ENCODE data around the gene CORO7. TPM values are rescaled to one million over a fixed set of nuclear protein-coding genes. Genes with fewer than 3 reads are reported as not detected.

Gene CORO7
- 10 to 100 TPM in 6 of 7 donors, 1 to 10 TPM in 1; 7.6 to 29.5 (median 19.5) TPM for total RNA-seq
- 1 to 10 TPM; 1.3 to 9.7 TPM for polyA plus RNA-seq
- long read RNA-seq, donor 1, transcript CORO7-201 (28 exons, 3,540 nt): major isoform, 8 of 25 reads
- long read RNA-seq, donor 1, partial matches to known transcripts: 6 of 25 reads
- long read RNA-seq, donor 1, other reads (novel, unspliced or antisense): 8 of 25 reads
- long read RNA-seq, donor 2, transcript CORO7-201 (28 exons, 3,540 nt): major isoform, 5 of 5 reads
- long read RNA-seq, donor 2, partial matches to known transcripts: 0 of 5 reads
- long read RNA-seq, donor 2, other reads (novel, unspliced or antisense): 0 of 5 reads
- long read RNA-seq, donor 3, transcript CORO7-201 (28 exons, 3,540 nt): major isoform, 24 of 48 reads
- long read RNA-seq, donor 3, partial matches to known transcripts: 11 of 48 reads
- long read RNA-seq, donor 3, other reads (novel, unspliced or antisense): 13 of 48 reads

DNA sequence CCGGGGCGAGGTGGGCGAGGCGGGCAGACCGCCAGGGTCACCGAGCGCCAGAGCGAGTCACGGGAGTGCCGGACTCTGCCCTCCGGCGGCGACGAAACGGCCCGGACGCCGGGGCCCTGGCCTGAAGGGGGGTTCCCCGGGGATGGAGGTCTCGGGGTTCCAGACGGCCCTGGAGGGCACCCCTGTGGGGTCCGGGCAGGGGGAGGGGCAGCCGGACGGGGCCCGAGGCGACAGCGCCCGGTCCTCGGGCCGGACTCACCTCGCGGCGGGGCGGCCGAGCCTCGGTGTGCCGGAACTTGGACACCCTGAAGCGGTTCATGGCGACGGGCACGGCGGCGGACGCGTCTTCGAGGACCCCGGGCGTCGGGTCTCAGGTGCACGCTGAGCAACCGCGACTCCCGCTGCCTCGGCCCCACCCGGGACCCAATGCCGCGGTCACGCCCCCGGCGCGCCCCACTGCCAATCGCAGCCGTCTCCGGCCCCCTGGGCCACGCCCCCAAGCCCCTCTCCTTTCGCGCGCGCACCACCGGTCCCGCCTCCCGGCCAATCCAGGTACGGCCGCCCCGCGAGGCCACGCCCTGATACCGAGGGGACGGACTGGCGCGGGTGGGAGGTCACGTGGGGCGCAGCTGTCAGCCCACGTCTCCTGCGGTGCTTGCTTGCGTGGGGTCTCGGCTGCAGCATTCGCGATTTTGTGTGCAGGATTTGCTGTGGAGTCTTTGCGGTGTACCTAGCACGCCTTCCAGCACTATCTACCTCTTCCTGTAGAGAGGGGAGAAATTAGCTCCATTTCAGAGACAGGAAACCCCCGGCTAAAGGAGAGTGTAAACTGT lies at the start of gene CORO7:
TSS of gene CORO7 (minus strand) at position 397 of the 833 bp plus-strand sequence. CDS start at position 319, 78 bp downstream.
- H3K9me3 ChIP-seq: no peaks in the 10 kb centered on the region
- intact Hi-C loops (cut with DNase I): no loop called here
- DNase-seq: peak; percentile 94 to 96 (median 95)
- 0 to 1% (median 1%) methylated on average over 58 to 92 of the region's 92 CpGs for WGBS, 3 donors
- H3K27ac ChIP-seq: peak within 1 kb of the TSS in 1 of 2 donors; percentile 45
- H3K4me3 ChIP-seq: peak within 1 kb of the TSS; percentile 90
- no peaks in the 10 kb centered on the region for H3K27me3 ChIP-seq
- H3K4me1 ChIP-seq (ENCODE audit: insufficient read depth): peaks cover 3% of the 10 kb centered on the region
- TF ChIP-seq, protein P1, sequence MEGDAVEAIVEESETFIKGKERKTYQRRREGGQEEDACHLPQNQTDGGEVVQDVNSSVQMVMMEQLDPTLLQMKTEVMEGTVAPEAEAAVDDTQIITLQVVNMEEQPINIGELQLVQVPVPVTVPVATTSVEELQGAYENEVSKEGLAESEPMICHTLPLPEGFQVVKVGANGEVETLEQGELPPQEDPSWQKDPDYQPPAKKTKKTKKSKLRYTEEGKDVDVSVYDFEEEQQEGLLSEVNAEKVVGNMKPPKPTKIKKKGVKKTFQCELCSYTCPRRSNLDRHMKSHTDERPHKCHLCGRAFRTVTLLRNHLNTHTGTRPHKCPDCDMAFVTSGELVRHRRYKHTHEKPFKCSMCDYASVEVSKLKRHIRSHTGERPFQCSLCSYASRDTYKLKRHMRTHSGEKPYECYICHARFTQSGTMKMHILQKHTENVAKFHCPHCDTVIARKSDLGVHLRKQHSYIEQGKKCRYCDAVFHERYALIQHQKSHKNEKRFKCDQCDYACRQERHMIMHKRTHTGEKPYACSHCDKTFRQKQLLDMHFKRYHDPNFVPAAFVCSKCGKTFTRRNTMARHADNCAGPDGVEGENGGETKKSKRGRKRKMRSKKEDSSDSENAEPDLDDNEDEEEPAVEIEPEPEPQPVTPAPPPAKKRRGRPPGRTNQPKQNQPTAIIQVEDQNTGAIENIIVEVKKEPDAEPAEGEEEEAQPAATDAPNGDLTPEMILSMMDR (IDR thresholded peaks at IDR 0.05): peak in 2 of 3 donors; percentile 35 to 38
- no peak for TF ChIP-seq EP300 (IDR thresholded peaks at IDR 0.05)
- TF ChIP-seq POLR2A (IDR thresholded peaks at IDR 0.05): peak; percentile 43
- no peaks in the 10 kb centered on the region for H3K36me3 ChIP-seq

DNA sequence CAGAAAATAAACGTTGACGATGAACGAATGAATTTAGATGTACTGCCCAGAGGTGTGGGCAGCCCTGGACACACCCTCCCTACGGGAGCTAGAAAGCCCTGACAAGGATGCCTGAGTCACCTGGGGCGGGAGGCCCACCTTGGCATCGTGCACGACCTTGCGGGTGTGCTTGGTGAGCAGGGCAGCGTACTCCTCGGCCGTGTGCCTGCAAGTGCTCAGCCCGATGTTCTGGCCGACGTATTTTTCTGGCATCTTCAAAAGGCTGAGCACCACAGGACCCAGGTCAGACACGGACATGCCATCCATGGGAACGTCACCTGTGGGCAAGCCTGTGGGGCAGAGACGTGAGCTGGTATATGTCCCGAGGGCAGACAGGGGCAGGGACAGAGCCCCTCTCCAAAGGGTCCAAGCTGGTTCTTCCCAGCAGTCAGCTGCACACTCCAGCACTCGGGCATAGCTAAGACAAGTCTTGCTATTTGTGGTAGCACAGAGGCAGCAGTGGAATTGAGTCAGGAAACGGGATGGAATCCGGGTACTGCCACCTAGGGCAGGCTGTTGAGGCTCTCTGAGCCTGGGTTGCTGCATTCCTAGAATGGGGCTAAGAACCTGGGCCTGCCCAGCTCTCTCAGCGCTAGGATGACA lies 47.2 kb upstream of the CORO7 start:
- TF ChIP-seq, protein P1 (IDR thresholded peaks at IDR 0.05): no peak
- no peak for TF ChIP-seq EP300 (IDR thresholded peaks at IDR 0.05)
- TF ChIP-seq POLR2A (IDR thresholded peaks at IDR 0.05): no peak
- no peak for DNase-seq
- 76 to 82% (median 78%) methylated on average over 22 of the region's 22 CpGs for WGBS, 3 donors
- Histone ChIP-seq H3K27me3 (no peaks in the 10 kb centered on the region), H3K4me3 (no peak overlapping the region), H3K36me3 (no peaks in the 10 kb centered on the region), H3K4me1 (ENCODE audit: insufficient read depth) (peaks cover 10% of the 10 kb centered on the region), H3K9me3 (no peaks in the 10 kb centered on the region), H3K27ac (no peak overlapping the region)
- intact Hi-C loops (cut with DNase I): no loop called here

DNA sequence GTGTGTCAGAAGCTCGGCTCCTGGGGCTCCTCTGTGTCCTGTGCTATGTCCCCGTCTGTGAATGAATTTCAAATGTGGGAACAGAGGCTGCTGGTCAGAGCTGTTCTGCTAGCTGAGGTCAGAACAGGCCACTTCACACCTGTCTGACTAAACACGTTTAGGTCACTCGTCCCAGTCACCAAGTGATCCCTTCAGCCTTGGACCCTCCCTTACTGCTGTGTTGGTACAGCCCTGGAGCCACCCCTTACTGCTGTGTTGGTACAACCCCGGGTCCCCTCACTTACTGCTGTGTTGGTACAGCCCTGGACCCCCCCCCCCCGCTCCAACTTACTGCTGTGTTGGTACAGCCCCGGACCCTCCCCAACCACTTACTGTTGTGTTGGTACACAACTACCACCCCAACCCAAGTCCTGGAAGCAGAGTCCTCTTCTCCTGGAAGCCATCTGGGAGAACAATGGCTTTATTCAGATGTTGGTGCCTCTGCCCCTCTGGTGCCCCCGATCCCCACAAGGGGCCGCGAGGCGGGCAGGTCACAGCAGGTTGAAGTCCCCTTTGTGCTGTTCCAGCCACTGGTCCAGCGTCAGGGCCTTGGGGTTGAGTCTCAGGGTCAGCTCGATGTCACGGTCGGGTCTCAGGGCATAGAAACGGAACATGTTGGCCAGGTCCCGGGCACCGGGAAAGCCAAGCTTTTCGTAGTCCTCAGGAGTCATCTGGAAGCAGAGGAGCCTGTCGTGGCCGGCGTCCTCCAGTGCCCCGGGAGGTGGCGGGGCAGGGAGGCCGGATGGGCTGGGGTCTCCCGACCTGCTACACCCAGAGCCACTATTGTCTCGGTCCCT lies 45.1 kb upstream of the CORO7 start:
- H3K36me3 ChIP-seq: no peaks in the 10 kb centered on the region
- intact Hi-C loops (cut with DNase I): no loop called here
- TF ChIP-seq POLR2A (IDR thresholded peaks at IDR 0.05) (no peak), EP300 (IDR thresholded peaks at IDR 0.05) (no peak)
- TF ChIP-seq, protein P1 (IDR thresholded peaks at IDR 0.05): no peak
- no peak overlapping the region for H3K4me3 ChIP-seq
- H3K9me3 ChIP-seq: no peaks in the 10 kb centered on the region
- DNase-seq: no peak
- peaks cover 13% of the 10 kb centered on the region for H3K4me1 ChIP-seq (ENCODE audit: insufficient read depth)
- H3K27me3 ChIP-seq: no peaks in the 10 kb centered on the region
- 73 to 80% (median 76%) methylated on average over 27 of the region's 27 CpGs for WGBS, 3 donors
- no peak overlapping the region for H3K27ac ChIP-seq

All from ovary (tissue), 10 donors.